MM.1S (cell line): ENCODE results near the gene GNPTAB.

ENCODE experiments used
- DNase-seq: peaks from one replicate; pipeline ENCODE4 v3.0.0-alpha.2; 2015
- H2AFZ ChIP-seq: fragments of 300-600 bp; sonication (generic); 2 replicates; pipeline ENCODE4 v1.6.0; 2016; ENCODE audit warnings: antibody characterized with exemption, low read length
- H3F3A ChIP-seq: fragments of 300-600 bp; sonication (generic); 2 replicates; pipeline ENCODE4 v1.6.1; 2016; ENCODE audit warnings: mild to moderate bottlenecking, antibody characterized with exemption, low read length, moderate library complexity, mixed read lengths; ENCODE audit not compliant: insufficient read depth
- H3K27ac ChIP-seq: fragments of 300-600 bp; sonication (generic); 2 replicates; pipeline ENCODE4 v1.5.1; 2016; ENCODE audit warnings: mild to moderate bottlenecking, low read length
- H3K27me3 ChIP-seq: fragments of 300-600 bp; sonication (generic); replicated peaks from 2 replicates; pipeline ENCODE4 v1.6.0; 2016; ENCODE audit warnings: low read length; ENCODE audit not compliant: insufficient read depth
- H3K36me3 ChIP-seq: fragments of 300-600 bp; sonication (generic); replicated peaks from 2 replicates; pipeline ENCODE4 v1.6.1; 2016; ENCODE audit warnings: mild to moderate bottlenecking, low read length, mixed read lengths; ENCODE audit not compliant: insufficient read depth
- H3K4me1 ChIP-seq: fragments of 300-600 bp; sonication (generic); 2 replicates; pipeline ENCODE4 v1.6.1; 2016; ENCODE audit warnings: low read length, mixed read lengths
- H3K4me2 ChIP-seq: fragments of 300-600 bp; sonication (generic); 2 replicates; pipeline ENCODE4 v1.6.0; 2016; ENCODE audit warnings: low read depth, low read length
- H3K4me3 ChIP-seq: fragments of 300-600 bp; sonication (generic); 2 replicates; pipeline ENCODE4 v1.5.1; 2016; ENCODE audit warnings: low read length, mixed read lengths
- H3K79me2 ChIP-seq: fragments of 300-600 bp; sonication (generic); 2 replicates; pipeline ENCODE4 v1.6.1; 2016; ENCODE audit warnings: mixed run types, low read length, mixed read lengths
- H3K9ac ChIP-seq: fragments of 300-600 bp; sonication (generic); 2 replicates; pipeline ENCODE4 v1.6.1; 2016; ENCODE audit warnings: low read length, mixed read lengths
- H3K9me2 ChIP-seq: fragments of 300-600 bp; sonication (generic); replicated peaks from 2 replicates; pipeline ENCODE4 v1.6.1; 2016; ENCODE audit warnings: mild to moderate bottlenecking, low read length, mixed read lengths; ENCODE audit not compliant: insufficient read depth
- H3K9me3 ChIP-seq: fragments of 300-600 bp; sonication (generic); replicated peaks from 2 replicates; pipeline ENCODE4 v1.6.1; 2016; ENCODE audit warnings: mild to moderate bottlenecking, low read length, mixed read lengths; ENCODE audit not compliant: insufficient read depth
- H4K20me1 ChIP-seq: fragments of 300-600 bp; sonication (generic); 2 replicates; pipeline ENCODE4 v1.6.1; 2016; ENCODE audit warnings: mild to moderate bottlenecking, low read length, moderate library complexity, mixed read lengths; ENCODE audit not compliant: insufficient read depth
- CTCF ChIP-seq: fragments of 300-600 bp; sonication (generic); IDR thresholded peaks from 2 replicates; pipeline ENCODE4 v1.5.1; 2016; ENCODE audit warnings: antibody characterized with exemption, low read length, mixed read lengths
- EZH2 ChIP-seq: fragments of 300-600 bp; sonication (generic); optimal IDR thresholded peaks from 2 replicates; pipeline ENCODE3; 2017; ENCODE audit warnings: low read depth, mild to moderate bottlenecking, antibody characterized with exemption, low read length, mixed read lengths
- EZH2phosphoT487 ChIP-seq: fragments of 300-600 bp; sonication (generic); IDR thresholded peaks from 2 replicates; pipeline ENCODE4 v1.6.1; 2018; ENCODE audit warnings: antibody characterized with exemption, low read length

GNPTAB gene

GRCh38 chr12:101703487-101703886, 127.3 kb downstream of the GNPTAB start:
- H3K4me1 ChIP-seq = no peaks in the 10 kb centered on the region
- TF ChIP-seq CTCF (no peak), EZH2phosphoT487 (no peak), EZH2 (no peak)
- H3K27ac ChIP-seq = no peak overlapping the region
- no peaks in the 10 kb centered on the region for H3K36me3 ChIP-seq
- no peak overlapping the region for H3K4me3 ChIP-seq
- no peaks in the 10 kb centered on the region for H3K9me3 ChIP-seq
- no peak overlapping the region for H3K9ac ChIP-seq
- no peak overlapping the region for H3K4me2 ChIP-seq
- no peak for DNase-seq
- H3K79me2 ChIP-seq = peaks cover 75% of the 10 kb centered on the region
- no peaks in the 10 kb centered on the region; the same call in 1 of the 2 replicates for H4K20me1 ChIP-seq
- no peaks in the 10 kb centered on the region for H3K9me2 ChIP-seq
- H3K27me3 ChIP-seq = no peaks in the 10 kb centered on the region
- H2AFZ ChIP-seq = no peak overlapping the region
- H3F3A ChIP-seq = peaks cover 3% of the 10 kb centered on the region; the same call in 1 of the 2 replicates

- Histone ChIP-seq H2AFZ (no peak overlapping the region), H3K9me2 (no peaks in the 10 kb centered on the region), H3K27ac (no peak overlapping the region), H3K9ac (no peak overlapping the region), H3K4me3 (no peak overlapping the region), H3K27me3 (no peaks in the 10 kb centered on the region), H3K36me3 (no peaks in the 10 kb centered on the region), H3K79me2 (peaks cover 61% of the 10 kb centered on the region), H3K9me3 (no peaks in the 10 kb centered on the region), H4K20me1 (no peaks in the 10 kb centered on the region), H3K4me1 (peaks cover 8% of the 10 kb centered on the region), H3K4me2 (0 out of 2 replicates have a peak overlapping the region, but pooled peaks have one; percentile 11), H3F3A (peaks cover 12% of the 10 kb centered on the region)
- TF ChIP-seq CTCF (no peak), EZH2phosphoT487 (no peak), EZH2 (no peak)
- DNase-seq = no peak
Observed at GRCh38 chr12:101700299-101700820, 130.4 kb downstream of the GNPTAB start.

- H3K27me3 ChIP-seq = no peaks in the 10 kb centered on the region
- H3K4me1 ChIP-seq = peaks cover 8% of the 10 kb centered on the region
- H3K4me3 ChIP-seq = peak overlapping the region; percentile 68
- no peaks in the 10 kb centered on the region for H4K20me1 ChIP-seq
- TF ChIP-seq EZH2phosphoT487 = no peak
- TF ChIP-seq CTCF = peak; percentile 35
- TF ChIP-seq EZH2 = no peak
- H3K9ac ChIP-seq = peak overlapping the region; percentile 88; the same call in 1 of the 2 replicates
- peak overlapping the region; percentile 53; the same call in 1 of the 2 replicates for H3K27ac ChIP-seq
- DNase-seq = no peak
- no peaks in the 10 kb centered on the region for H3K36me3 ChIP-seq
- no peaks in the 10 kb centered on the region for H3K9me3 ChIP-seq
- H2AFZ ChIP-seq = peak overlapping the region; percentile 49; the same call in 1 of the 2 replicates
- H3K9me2 ChIP-seq = no peaks in the 10 kb centered on the region
- H3K79me2 ChIP-seq = peaks cover 60% of the 10 kb centered on the region
- H3K4me2 ChIP-seq = peak overlapping the region; percentile 43
- peaks cover 12% of the 10 kb centered on the region for H3F3A ChIP-seq
Observed at GRCh38 chr12:101698800-101699347, 131.9 kb downstream of the GNPTAB start.
